ENCODE measurements around the gene FBN3.
A peak's percentile ranks its signal among the peaks of the same experiment; 100 is the strongest.

The FBN3 gene

GRCh38 chr19:8065875-8066261, 83.5 kb downstream of the FBN3 start:
- H3K9me3 ChIP-seq (ENCODE audit: low read depth, low read length) = no peaks in the 10 kb centered on the region
- no peaks in the 10 kb centered on the region for H3K36me3 ChIP-seq (ENCODE audit: insufficient read depth, low read length)
- H3K4me3 ChIP-seq = no peak overlapping the region
- DNase-seq (ENCODE audit: low read depth, low spot score) = no peak
- H3K9ac ChIP-seq (ENCODE audit: insufficient read length) = no peak overlapping the region
- TF ChIP-seq POLR2AphosphoS5 (IDR thresholded peaks at IDR 0.05; ENCODE audit: borderline replicate concordance, low read depth, low read length) (no peak), FOXP2 (optimal IDR thresholded peaks at IDR 0.05; ENCODE audit: control extremely low read depth, extremely low read length, insufficient read depth) (no peak), EZH2 (IDR thresholded peaks at IDR 0.05) (no peak)
- no peak overlapping the region for H3K27ac ChIP-seq

DNA sequence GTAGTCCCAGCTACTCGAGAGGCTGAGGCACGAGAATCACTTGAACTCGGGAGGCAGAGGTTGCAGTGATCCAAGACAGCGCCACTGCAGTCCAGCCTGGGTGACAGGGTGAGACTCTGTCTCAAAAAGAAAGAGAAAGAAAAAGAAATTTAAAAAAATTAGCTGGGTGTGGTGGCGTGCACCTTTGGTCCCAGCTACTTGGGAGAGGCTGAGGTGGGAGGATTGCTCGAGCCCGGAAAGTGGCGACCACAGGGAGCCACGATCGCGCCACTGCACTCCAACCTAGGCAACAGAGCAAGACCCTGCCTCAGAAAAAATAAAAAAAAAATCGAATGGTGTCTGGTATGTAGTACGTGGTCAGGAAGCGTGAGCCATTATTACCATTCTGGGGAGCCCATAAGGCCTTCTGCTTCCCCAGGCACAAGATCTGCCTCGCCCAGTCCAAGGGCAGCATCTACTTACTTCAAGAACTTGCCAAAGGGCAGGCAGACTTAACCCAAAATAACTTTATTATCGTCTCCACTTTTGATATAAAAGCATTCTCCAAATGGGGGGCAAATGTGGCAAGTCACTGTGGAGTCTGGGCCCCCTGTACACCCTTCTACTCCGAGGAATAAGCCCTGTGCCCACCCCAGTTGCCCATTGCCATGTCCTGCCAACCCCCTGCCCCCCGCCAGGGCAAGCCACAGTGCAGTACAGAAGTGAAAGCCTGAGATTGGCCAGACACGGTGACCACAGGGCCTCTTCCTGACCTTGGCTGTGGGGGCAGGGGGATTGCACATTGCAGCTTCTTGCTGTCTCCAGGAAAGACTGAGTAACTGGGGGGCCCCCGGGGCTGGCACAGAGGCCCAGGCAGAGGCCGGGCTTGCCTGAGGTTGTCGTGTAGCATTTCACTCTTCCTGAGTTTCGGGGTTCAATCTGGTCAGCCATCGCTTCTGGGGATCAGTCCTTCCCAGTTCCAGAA, 84.2 kb downstream of the FBN3 start:
- Histone ChIP-seq H3K27ac (no peak overlapping the region), H3K9me3 (ENCODE audit: low read depth, low read length) (no peaks in the 10 kb centered on the region), H3K36me3 (ENCODE audit: insufficient read depth, low read length) (no peaks in the 10 kb centered on the region), H3K9ac (ENCODE audit: insufficient read length) (no peak overlapping the region), H3K4me3 (no peak overlapping the region)
- DNase-seq (ENCODE audit: low read depth, low spot score) = no peak
- TF ChIP-seq POLR2AphosphoS5 (IDR thresholded peaks at IDR 0.05; ENCODE audit: borderline replicate concordance, low read depth, low read length) = no peak
- no peak for TF ChIP-seq EZH2 (IDR thresholded peaks at IDR 0.05)

DNA sequence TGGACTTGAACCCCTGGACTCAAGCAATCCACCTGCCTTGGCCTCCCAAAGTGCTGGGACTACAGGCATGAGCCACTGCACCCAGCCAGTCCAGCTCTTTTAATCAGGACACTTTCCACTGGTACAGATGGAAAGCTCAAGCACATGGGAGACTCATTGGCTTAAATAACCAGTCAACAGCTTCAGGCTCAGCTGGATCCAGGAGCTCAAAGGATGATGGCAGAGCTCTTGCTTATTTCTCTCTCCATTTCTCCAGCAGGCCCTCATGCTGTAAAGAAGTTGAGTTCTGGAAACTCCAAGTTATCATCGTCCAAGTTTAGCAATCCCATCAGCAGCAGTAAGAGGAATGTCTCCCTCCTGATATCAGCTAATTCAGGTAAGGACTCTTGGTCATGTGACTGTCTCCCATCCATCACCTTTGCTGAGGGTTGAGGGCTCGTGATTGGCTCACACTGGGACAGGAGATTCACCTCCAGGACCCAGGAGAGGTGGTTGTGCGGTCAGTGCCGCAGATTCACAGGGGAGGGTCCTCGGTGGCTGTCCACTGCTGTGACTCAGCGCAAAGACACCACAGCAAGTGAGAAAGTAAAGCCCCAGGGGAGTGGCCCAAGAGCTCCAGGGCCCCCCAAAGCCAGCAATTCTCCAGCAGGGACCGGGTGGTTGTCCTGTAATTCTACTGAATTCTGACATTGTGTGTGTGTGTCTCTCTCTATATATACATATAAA, 91.7 kb downstream of the FBN3 start:
- no peak for DNase-seq (ENCODE audit: low read depth, low spot score)
- Histone ChIP-seq H3K9me3 (ENCODE audit: low read depth, low read length) (no peaks in the 10 kb centered on the region), H3K36me3 (ENCODE audit: insufficient read depth, low read length) (no peaks in the 10 kb centered on the region), H3K4me3 (no peak overlapping the region), H3K27ac (no peak overlapping the region), H3K9ac (ENCODE audit: insufficient read length) (no peak overlapping the region)
- TF ChIP-seq EZH2 (IDR thresholded peaks at IDR 0.05) = no peak
- no peak for TF ChIP-seq POLR2AphosphoS5 (IDR thresholded peaks at IDR 0.05; ENCODE audit: borderline replicate concordance, low read depth, low read length)
- TF ChIP-seq FOXP2 (optimal IDR thresholded peaks at IDR 0.05; ENCODE audit: control extremely low read depth, extremely low read length, insufficient read depth) = no peak

DNA sequence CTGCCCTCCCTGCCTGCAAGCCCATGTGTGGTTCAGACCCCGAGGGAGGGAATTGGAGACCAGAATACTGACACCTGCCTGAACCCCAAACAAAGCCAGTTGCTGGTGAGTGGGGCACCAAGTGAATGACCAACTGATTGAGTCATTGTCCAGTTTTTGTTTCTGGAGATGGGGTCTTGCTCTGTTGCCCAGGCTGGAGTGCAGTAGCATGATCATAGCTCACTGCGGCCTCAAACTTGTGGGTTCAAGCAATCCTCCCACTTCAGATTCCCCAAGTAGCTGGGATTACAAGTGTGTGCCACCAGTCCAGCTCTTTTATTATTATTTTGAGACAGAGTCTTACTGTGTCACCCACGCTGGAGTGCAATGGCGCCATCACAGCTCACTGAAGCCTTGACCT, 92.9 kb downstream of the FBN3 start:
- Histone ChIP-seq H3K9me3 (ENCODE audit: low read depth, low read length) (no peaks in the 10 kb centered on the region), H3K9ac (ENCODE audit: insufficient read length) (no peak overlapping the region), H3K4me3 (no peak overlapping the region), H3K36me3 (ENCODE audit: insufficient read depth, low read length) (no peaks in the 10 kb centered on the region), H3K27ac (no peak overlapping the region)
- TF ChIP-seq EZH2 (IDR thresholded peaks at IDR 0.05) (no peak), FOXP2 (optimal IDR thresholded peaks at IDR 0.05; ENCODE audit: control extremely low read depth, extremely low read length, insufficient read depth) (no peak), POLR2AphosphoS5 (IDR thresholded peaks at IDR 0.05; ENCODE audit: borderline replicate concordance, low read depth, low read length) (no peak)
- no peak for DNase-seq (ENCODE audit: low read depth, low spot score)

GRCh38 chr19:8054169-8054568, 95.2 kb downstream of the FBN3 start:
- no peak overlapping the region for H3K9ac ChIP-seq (ENCODE audit: insufficient read length)
- H3K36me3 ChIP-seq (ENCODE audit: insufficient read depth, low read length) = no peaks in the 10 kb centered on the region
- no peak for TF ChIP-seq EZH2 (IDR thresholded peaks at IDR 0.05)
- no peak for DNase-seq (ENCODE audit: low read depth, low spot score)
- H3K4me3 ChIP-seq = no peak overlapping the region
- no peak overlapping the region for H3K27ac ChIP-seq
- H3K9me3 ChIP-seq (ENCODE audit: low read depth, low read length) = no peaks in the 10 kb centered on the region

DNA sequence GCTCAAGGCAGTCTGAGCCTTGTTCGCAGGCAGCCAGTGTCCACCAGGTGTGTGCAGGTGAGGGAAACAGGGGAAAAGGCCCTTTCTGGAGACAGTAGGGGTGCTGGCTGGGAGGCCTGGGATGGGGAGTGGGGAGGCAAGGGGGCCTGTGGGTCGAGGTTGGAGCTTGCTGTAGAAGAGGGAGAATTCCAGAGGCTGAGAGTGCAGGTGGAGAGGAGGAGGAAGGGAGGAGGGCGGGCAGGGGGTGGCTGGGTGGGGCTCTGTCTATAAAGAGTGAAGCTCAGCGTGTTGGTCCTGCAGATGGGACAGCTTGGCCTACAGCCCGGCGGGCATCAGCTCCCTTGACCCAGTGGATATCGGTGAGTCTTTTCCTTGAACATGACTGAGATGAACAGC, 96.9 kb downstream of the FBN3 start, which contains the start of gene CCL25:
Gene CCL25 (plus strand): TSS at position 297 of the 396 bp plus-strand sequence. CDS start 290 bp downstream, outside the sequence.
- TF ChIP-seq FOXP2 (optimal IDR thresholded peaks at IDR 0.05; ENCODE audit: control extremely low read depth, extremely low read length, insufficient read depth) (no peak), POLR2AphosphoS5 (IDR thresholded peaks at IDR 0.05; ENCODE audit: borderline replicate concordance, low read depth, low read length) (no peak), EZH2 (IDR thresholded peaks at IDR 0.05) (no peak)
- no peaks in the 10 kb centered on the region for H3K9me3 ChIP-seq (ENCODE audit: low read depth, low read length)
- no peaks in the 10 kb centered on the region for H3K36me3 ChIP-seq (ENCODE audit: insufficient read depth, low read length)
- H3K9ac ChIP-seq (ENCODE audit: insufficient read length) = no peak within 1 kb of the TSS
- no peak within 1 kb of the TSS for H3K4me3 ChIP-seq
- no peak within 1 kb of the TSS for H3K27ac ChIP-seq
- no peak for DNase-seq (ENCODE audit: low read depth, low spot score)

GRCh38 chr19:8050274-8051096, 98.9 kb downstream of the FBN3 start:
- no peak overlapping the region for H3K27ac ChIP-seq
- DNase-seq (ENCODE audit: low read depth, low spot score) = peak; percentile 70
- no peak overlapping the region for H3K9ac ChIP-seq (ENCODE audit: insufficient read length)

More at GRCh38 chr19:8050274-8051096, 98.9 kb downstream of the FBN3 start:
- TF ChIP-seq FOXP2 (optimal IDR thresholded peaks at IDR 0.05; ENCODE audit: control extremely low read depth, extremely low read length, insufficient read depth) (no peak), POLR2AphosphoS5 (IDR thresholded peaks at IDR 0.05; ENCODE audit: borderline replicate concordance, low read depth, low read length) (no peak), EZH2 (IDR thresholded peaks at IDR 0.05) (no peak)
- no peaks in the 10 kb centered on the region for H3K9me3 ChIP-seq (ENCODE audit: low read depth, low read length)
- no peaks in the 10 kb centered on the region for H3K36me3 ChIP-seq (ENCODE audit: insufficient read depth, low read length)
- H3K4me3 ChIP-seq = peak overlapping the region; percentile 67
